Right lobe of liver (tissue), 4 donors: ENCODE data around the gene KRTAP9-3.

Experiments used
- CTCF ChIP-seq, 4 donors: fragments of 200-600 bp in 3 of 4; fragments of 450-650 bp in 1 of 4; IDR thresholded peaks; one replicate each; pipeline versions ENCODE4 v1.5.1 to v1.8.0; 2016 to 2022; ENCODE audit warnings: antibody characterized with exemption in 4 of 4, mild to moderate bottlenecking in 2 of 4
- POLR2A ChIP-seq: fragments of 450-650 bp; IDR thresholded peaks from one replicate; pipeline ENCODE4 v1.6.1; 2017; ENCODE audit warnings: antibody characterized with exemption, mild to moderate bottlenecking
- donor health status: DM: no; HTN: no; CAD: no.
- donor health status: DM: no; HTN: no; CAD: no.
- donor health status: DM: no; HTN: yes; CAD: no.

- TF ChIP-seq CTCF (IDR thresholded peaks at IDR 0.05) (no peak), POLR2A (no peak)
Observed at GRCh38 chr17:41186872-41187271, 45.4 kb upstream of the KRTAP9-3 start.
